ENCODE data around the gene IFIT5.

IFIT5 gene

GRCh38 chr10:89416465-89416864 lies 2.1 kb downstream of the IFIT5 start:
- no peak overlapping the region for H3K27ac ChIP-seq (ENCODE audit: low read length)
- peak overlapping the region; percentile 91; the same call in 1 of the 2 replicates for H3K4me2 ChIP-seq (ENCODE audit: low read length)
- 0 out of 2 replicates have a peak, but pooled peaks cover 3% of the 10 kb centered on the region for H4K20me1 ChIP-seq (ENCODE audit: insufficient read depth, low read length)
- peaks cover 25% of the 10 kb centered on the region for H3K36me3 ChIP-seq (replicated peaks; ENCODE audit: low read depth, low read length)
- H2AFZ ChIP-seq (ENCODE audit: low read depth, low read length): no peak overlapping the region
- peaks cover 16% of the 10 kb centered on the region for H3K4me1 ChIP-seq (ENCODE audit: low read length)
- no peak overlapping the region for H3K4me3 ChIP-seq (ENCODE audit: low read length)
- no peaks in the 10 kb centered on the region for H3K27me3 ChIP-seq (ENCODE audit: low read depth, low read length)
- TF ChIP-seq CTCF (IDR thresholded peaks at IDR 0.05; ENCODE audit: low read depth, low read length) (no peak), EZH2phosphoT487 (IDR thresholded peaks at IDR 0.05; ENCODE audit: low read depth) (no peak)
- peaks cover 58% of the 10 kb centered on the region for H3K79me2 ChIP-seq (ENCODE audit: low read length)
- H3K9ac ChIP-seq (ENCODE audit: low read length): no peak overlapping the region
- no peaks in the 10 kb centered on the region for H3K9me3 ChIP-seq (ENCODE audit: insufficient read depth, low read length)

- 0 out of 2 replicates have a peak, but pooled peaks cover 3% of the 10 kb centered on the region for H4K20me1 ChIP-seq (ENCODE audit: insufficient read depth, low read length)
- H3K27ac ChIP-seq (ENCODE audit: low read length): no peak overlapping the region
- H3K27me3 ChIP-seq (ENCODE audit: low read depth, low read length): no peaks in the 10 kb centered on the region
- H3K36me3 ChIP-seq (replicated peaks; ENCODE audit: low read depth, low read length): peaks cover 25% of the 10 kb centered on the region
- H3K9me3 ChIP-seq (ENCODE audit: insufficient read depth, low read length): no peaks in the 10 kb centered on the region
- no peak overlapping the region for H3K9ac ChIP-seq (ENCODE audit: low read length)
- H3K4me3 ChIP-seq (ENCODE audit: low read length): no peak overlapping the region
- H3K4me1 ChIP-seq (ENCODE audit: low read length): peaks cover 11% of the 10 kb centered on the region; the same call in 1 of the 2 replicates
- no peak overlapping the region for H2AFZ ChIP-seq (ENCODE audit: low read depth, low read length)
- 0 out of 2 replicates have a peak overlapping the region, but pooled peaks have one; percentile 0 for H3K4me2 ChIP-seq (ENCODE audit: low read length)
- no peak for TF ChIP-seq EZH2phosphoT487 (IDR thresholded peaks at IDR 0.05; ENCODE audit: low read depth)
- TF ChIP-seq CTCF (IDR thresholded peaks at IDR 0.05; ENCODE audit: low read depth, low read length): peak; percentile 37
- peaks cover 52% of the 10 kb centered on the region for H3K79me2 ChIP-seq (ENCODE audit: low read length)
These were observed 5.2 kb downstream of the IFIT5 start for GRCh38 chr10:89419548-89419947.

GRCh38 chr10:89421018-89421476 lies 6.7 kb downstream of the IFIT5 start:
- Histone ChIP-seq H3K9me3 (ENCODE audit: insufficient read depth, low read length) (no peaks in the 10 kb centered on the region), H3K9ac (ENCODE audit: low read length) (no peak overlapping the region), H3K79me2 (ENCODE audit: low read length) (peaks cover 37% of the 10 kb centered on the region), H3K27ac (ENCODE audit: low read length) (no peak overlapping the region), H4K20me1 (ENCODE audit: insufficient read depth, low read length) (0 out of 2 replicates have a peak, but pooled peaks cover 3% of the 10 kb centered on the region), H2AFZ (ENCODE audit: low read depth, low read length) (no peak overlapping the region), H3K4me1 (ENCODE audit: low read length) (peaks cover 5% of the 10 kb centered on the region; the same call in 1 of the 2 replicates), H3K4me2 (ENCODE audit: low read length) (no peak overlapping the region), H3K4me3 (ENCODE audit: low read length) (no peak overlapping the region), H3K27me3 (ENCODE audit: low read depth, low read length) (no peaks in the 10 kb centered on the region), H3K36me3 (replicated peaks; ENCODE audit: low read depth, low read length) (peaks cover 24% of the 10 kb centered on the region)
- TF ChIP-seq EZH2phosphoT487 (IDR thresholded peaks at IDR 0.05; ENCODE audit: low read depth) (no peak), CTCF (IDR thresholded peaks at IDR 0.05; ENCODE audit: low read depth, low read length) (no peak)

GRCh38 chr10:89425000-89425399 lies 10.6 kb downstream of the IFIT5 start:
- no peak overlapping the region for H3K4me2 ChIP-seq (ENCODE audit: low read length)
- peaks cover 11% of the 10 kb centered on the region for H3K36me3 ChIP-seq (replicated peaks; ENCODE audit: low read depth, low read length)
- no peak overlapping the region for H3K27ac ChIP-seq (ENCODE audit: low read length)
- no peaks in the 10 kb centered on the region for H3K27me3 ChIP-seq (ENCODE audit: low read depth, low read length)
- no peak overlapping the region for H3K4me3 ChIP-seq (ENCODE audit: low read length)
- TF ChIP-seq CTCF (IDR thresholded peaks at IDR 0.05; ENCODE audit: low read depth, low read length): no peak
- TF ChIP-seq EZH2phosphoT487 (IDR thresholded peaks at IDR 0.05; ENCODE audit: low read depth): no peak
- H3K4me1 ChIP-seq (ENCODE audit: low read length): no peaks in the 10 kb centered on the region
- 0 out of 2 replicates have a peak, but pooled peaks cover 4% of the 10 kb centered on the region for H3K79me2 ChIP-seq (ENCODE audit: low read length)
- no peak overlapping the region for H2AFZ ChIP-seq (ENCODE audit: low read depth, low read length)
- no peak overlapping the region for H3K9ac ChIP-seq (ENCODE audit: low read length)
- H3K9me3 ChIP-seq (ENCODE audit: insufficient read depth, low read length): no peaks in the 10 kb centered on the region
- no peaks in the 10 kb centered on the region for H4K20me1 ChIP-seq (ENCODE audit: insufficient read depth, low read length)

Data from OCI-LY3 (cell line).